Effector memory CD8-positive, alpha-beta T cell (primary cell): Measurements from ENCODE around the gene PPP2R2B.

Experiments used
- ATAC-seq: fragments of 150-1000 bp; cut with Tn5 transposase; replicated peaks from 2 replicates; pipeline ENCODE4 v1.10.0; 2021; ENCODE audit warnings: mild to moderate bottlenecking, moderate library complexity
- DNase-seq, 3 experiments: peaks; one replicate each; pipeline ENCODE4 v3.0.0; 2021
- H3K27ac Mint-ChIP-seq, 2 donors: one replicate each; pipeline ENCODE4 v1.8.0; 2022; ENCODE audit warnings: mild to moderate bottlenecking in 2 of 2, mixed read lengths in 2 of 2, moderate library complexity in 2 of 2
- H3K27me3 Mint-ChIP-seq, 2 donors: one replicate each; pipeline ENCODE4 v1.8.0; 2022; ENCODE audit warnings: mixed read lengths in 2 of 2
- H3K36me3 Mint-ChIP-seq: one replicate; pipeline ENCODE4 v1.8.0; 2022; ENCODE audit warnings: mild to moderate bottlenecking, moderate library complexity, mixed read lengths; ENCODE audit not compliant: insufficient read depth
- H3K4me1 Mint-ChIP-seq, 2 donors: one replicate each; pipeline ENCODE4 v1.8.0; 2022; ENCODE audit warnings: low read depth in 2 of 2, mixed read lengths in 2 of 2
- H3K4me3 Mint-ChIP-seq, 2 donors: one replicate each; pipeline ENCODE4 v1.8.0; 2022; ENCODE audit warnings: mild to moderate bottlenecking in 2 of 2, mixed read lengths in 2 of 2, moderate library complexity in 2 of 2
- H3K9me3 Mint-ChIP-seq, 2 donors: one replicate each; pipeline ENCODE4 v1.8.0; 2022; ENCODE audit warnings: mixed read lengths in 2 of 2

PPP2R2B gene

DNA sequence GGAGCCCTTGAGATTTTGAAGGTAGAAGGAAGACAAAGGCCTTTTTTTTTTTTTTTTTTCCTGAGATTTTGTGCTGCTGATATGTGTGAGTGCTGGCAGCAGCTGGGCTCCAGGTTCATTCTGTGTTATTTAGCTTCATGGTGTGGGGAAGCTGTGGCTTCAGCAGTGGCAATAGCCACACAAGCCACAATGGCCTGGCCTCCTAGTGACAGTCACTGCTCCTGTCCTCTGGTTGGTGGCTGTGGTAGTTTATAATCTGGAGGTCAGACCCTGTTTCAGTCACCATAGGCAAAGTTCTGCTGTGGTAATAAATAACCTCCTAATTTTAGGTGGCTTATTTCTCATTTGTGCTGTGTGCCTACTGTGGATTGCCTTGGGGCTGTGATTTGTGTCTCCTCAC, 334.3 kb downstream of the PPP2R2B start:
- no peak for ATAC-seq
- H3K9me3 Mint-ChIP-seq = no peaks in the 10 kb centered on the region
- no peak overlapping the region for H3K4me3 Mint-ChIP-seq
- H3K36me3 Mint-ChIP-seq = no peaks in the 10 kb centered on the region
- peaks cover 5 to 11% of the 10 kb centered on the region in 2 donors for H3K27me3 Mint-ChIP-seq
- H3K4me1 Mint-ChIP-seq = peaks cover 0 to 4% of the 10 kb centered on the region in 2 donors
- DNase-seq = no peak
- H3K27ac Mint-ChIP-seq = no peak overlapping the region

DNA sequence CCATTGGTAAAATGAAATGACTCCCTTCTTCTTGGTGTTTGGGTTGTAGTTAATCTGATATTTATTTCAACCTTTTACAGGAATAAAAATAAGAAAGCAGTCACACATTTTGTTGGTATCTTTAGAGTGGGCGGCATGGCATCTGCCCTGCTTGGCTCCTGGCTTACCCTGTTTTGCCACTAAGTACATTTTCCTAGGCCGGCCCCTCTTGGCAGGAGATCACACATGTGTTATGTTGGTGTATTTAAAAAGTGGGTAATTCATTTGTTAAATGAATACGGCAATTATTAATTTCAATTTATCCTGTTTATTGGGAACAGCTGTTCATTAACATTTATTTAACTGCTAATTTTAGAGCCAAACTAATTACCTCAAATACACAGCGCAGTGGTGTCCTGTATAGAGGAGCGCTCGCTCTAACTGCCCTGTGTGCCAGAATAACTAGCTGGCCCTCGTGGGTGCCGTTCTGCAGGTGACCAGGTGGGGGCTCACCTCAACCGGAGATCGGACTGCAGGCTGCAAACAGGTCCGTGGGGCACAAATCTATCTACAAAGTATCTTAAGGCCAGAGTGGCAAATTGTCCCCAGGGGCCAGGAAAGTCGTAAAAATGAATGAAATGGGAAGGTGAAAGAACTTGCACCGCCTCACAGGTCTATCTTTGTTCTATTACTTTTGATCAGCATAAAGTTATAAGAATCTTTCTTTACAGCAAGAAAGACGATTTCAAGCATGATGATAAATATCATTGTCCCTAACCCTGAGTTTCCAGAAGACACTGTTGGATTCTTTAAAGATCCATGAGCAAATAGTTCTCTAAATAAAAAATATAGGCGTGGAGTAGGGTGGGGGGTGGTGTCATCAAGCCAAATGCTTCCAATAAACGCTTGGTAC, 336.4 kb downstream of the PPP2R2B start:
- peak; percentile 85 for ATAC-seq
- no peak overlapping the region for H3K27ac Mint-ChIP-seq

GRCh38 chr5:146540414-146540813, 338.1 kb downstream of the PPP2R2B start:
- H3K9me3 Mint-ChIP-seq = no peaks in the 10 kb centered on the region
- H3K27ac Mint-ChIP-seq = no peak overlapping the region

More for the DNA sequence above, 336.4 kb downstream of the PPP2R2B start:
- H3K9me3 Mint-ChIP-seq = no peaks in the 10 kb centered on the region
- H3K27me3 Mint-ChIP-seq = peaks cover 0 to under 1% of the 10 kb centered on the region in 2 donors
- H3K4me3 Mint-ChIP-seq = no peak overlapping the region
- peak; percentile 64 to 81 (median 67) for DNase-seq
- H3K4me1 Mint-ChIP-seq = peaks cover 0 to 2% of the 10 kb centered on the region in 2 donors
- H3K36me3 Mint-ChIP-seq = no peaks in the 10 kb centered on the region

DNA sequence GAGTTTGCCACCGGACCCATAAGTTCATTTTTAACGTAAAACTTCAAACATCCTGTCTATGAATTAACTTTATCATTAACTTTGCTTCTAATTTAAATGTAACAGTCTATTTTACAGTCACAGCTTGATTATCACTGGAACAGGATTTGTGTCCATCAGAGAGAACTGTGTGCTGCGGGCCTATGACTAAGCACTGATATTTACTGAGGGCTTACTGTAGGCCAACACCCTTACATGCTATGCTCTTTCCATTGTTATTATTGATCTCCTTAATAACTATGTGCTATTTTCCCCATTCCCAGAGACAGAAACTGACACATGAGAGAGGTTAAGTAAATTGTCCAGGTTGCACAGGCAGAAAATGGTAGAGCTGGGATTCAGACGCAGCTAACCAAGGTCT, 338.6 kb downstream of the PPP2R2B start:
- Mint-ChIP-seq H3K27me3 (peaks cover 0 to 10% of the 10 kb centered on the region in 2 donors), H3K27ac (no peak overlapping the region), H3K36me3 (no peaks in the 10 kb centered on the region), H3K4me3 (no peak overlapping the region), H3K9me3 (no peaks in the 10 kb centered on the region), H3K4me1 (peaks cover 0 to 2% of the 10 kb centered on the region in 2 donors)
- no peak for DNase-seq
- no peak for ATAC-seq

More at GRCh38 chr5:146540414-146540813, 338.1 kb downstream of the PPP2R2B start:
- DNase-seq = no peak
- peaks cover 0 to 10% of the 10 kb centered on the region in 2 donors for H3K27me3 Mint-ChIP-seq
- H3K4me3 Mint-ChIP-seq = no peak overlapping the region
- no peaks in the 10 kb centered on the region for H3K36me3 Mint-ChIP-seq
- H3K4me1 Mint-ChIP-seq = peaks cover 0 to 2% of the 10 kb centered on the region in 2 donors
- ATAC-seq = no peak

DNA sequence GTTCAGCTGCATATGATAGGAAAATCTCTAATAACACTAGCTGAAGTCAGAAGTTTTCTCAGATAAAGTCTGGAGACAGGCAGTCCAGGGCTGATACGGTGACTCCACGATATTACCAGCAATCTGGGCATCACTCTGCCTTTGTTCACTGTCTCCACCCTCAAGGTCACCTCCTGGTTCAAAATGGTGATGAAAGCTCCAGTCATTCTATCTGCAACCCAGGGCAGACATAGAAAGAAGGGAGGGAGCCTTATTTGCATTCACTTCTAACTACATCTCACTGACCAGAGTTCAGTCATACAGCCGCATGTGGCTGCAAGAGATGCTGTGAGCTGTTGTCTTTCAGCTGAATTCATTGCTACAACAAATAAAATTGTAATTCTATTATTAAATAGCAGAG, 340.1 kb downstream of the PPP2R2B start:
- ATAC-seq = no peak
- DNase-seq = no peak
- Mint-ChIP-seq H3K4me1 (peaks cover 1 to 3% of the 10 kb centered on the region in 2 donors), H3K36me3 (no peaks in the 10 kb centered on the region), H3K4me3 (no peak overlapping the region), H3K9me3 (no peaks in the 10 kb centered on the region), H3K27me3 (peaks cover 0 to 10% of the 10 kb centered on the region in 2 donors), H3K27ac (no peak overlapping the region)

DNA sequence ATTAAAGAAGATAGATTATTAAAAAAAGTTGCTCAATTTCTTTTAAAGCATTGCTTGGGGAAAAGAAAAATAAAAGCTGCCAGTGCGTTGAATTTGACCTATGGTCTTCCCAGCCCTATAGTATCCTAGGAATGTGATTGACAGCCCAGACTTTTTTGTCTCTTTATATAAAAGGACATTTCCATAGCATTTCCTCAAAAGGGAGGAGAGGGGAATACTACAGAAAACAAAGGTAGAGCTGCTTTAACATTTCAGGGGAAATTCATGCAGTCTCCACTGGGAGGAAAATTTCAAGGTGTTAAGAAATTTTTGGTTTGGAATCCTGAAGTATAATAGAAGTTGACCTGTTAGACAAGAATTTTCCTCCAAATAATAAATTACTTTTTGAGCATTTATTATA, 344.7 kb downstream of the PPP2R2B start:
- H3K4me1 Mint-ChIP-seq = peaks cover 5 to 6% of the 10 kb centered on the region in 2 donors
- no peak overlapping the region for H3K27ac Mint-ChIP-seq
- H3K36me3 Mint-ChIP-seq = no peaks in the 10 kb centered on the region
- no peak for ATAC-seq
- H3K27me3 Mint-ChIP-seq = peaks cover 0 to 10% of the 10 kb centered on the region in 2 donors
- no peak for DNase-seq
- no peaks in the 10 kb centered on the region for H3K9me3 Mint-ChIP-seq
- H3K4me3 Mint-ChIP-seq = no peak overlapping the region

GRCh38 chr5:146533260-146533857, 345.2 kb downstream of the PPP2R2B start:
- Mint-ChIP-seq H3K36me3 (no peaks in the 10 kb centered on the region), H3K4me3 (no peak overlapping the region), H3K27me3 (peaks cover 0 to 13% of the 10 kb centered on the region in 2 donors), H3K9me3 (no peaks in the 10 kb centered on the region), H3K27ac (no peak overlapping the region), H3K4me1 (peaks cover 5 to 6% of the 10 kb centered on the region in 2 donors)
- peak; percentile 65 to 71 (median 66) for DNase-seq
- peak; percentile 96 for ATAC-seq
